GM21390 (cell line): Measurements from ENCODE around the gene SMARCC1.

Experiments used
- ATAC-seq: cut with Tn5 transposase; IDR thresholded peaks from one replicate; pipeline ENCODE4 v1.9.1; 2021; ENCODE audit not compliant: unreplicated experiment

SMARCC1 gene

GRCh38 chr3:47592066-47592795, 189.5 kb downstream of the SMARCC1 start:
- ATAC-seq, result no peak

DNA sequence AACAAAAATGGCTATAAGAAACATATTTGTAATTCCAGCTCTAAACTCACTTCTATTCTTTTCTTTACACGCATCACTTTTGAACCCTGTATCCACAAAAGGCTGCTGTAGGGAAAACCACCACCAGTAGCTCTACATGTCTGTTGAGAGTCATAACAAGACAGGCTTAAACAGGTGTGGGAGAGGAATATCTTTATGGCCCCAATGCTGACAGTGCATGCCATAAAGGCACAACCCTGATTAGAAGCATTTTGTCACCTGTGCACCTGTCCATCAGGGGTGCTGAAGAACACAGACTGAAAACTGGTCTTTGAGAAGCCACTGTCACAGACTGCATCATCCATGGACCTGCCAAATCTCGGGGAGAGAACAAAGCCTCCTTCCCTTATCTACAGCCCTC, 191.5 kb downstream of the SMARCC1 start:
- no peak for ATAC-seq

GRCh38 chr3:47588587-47588986, 193.1 kb downstream of the SMARCC1 start:
- ATAC-seq, result no peak

- no peak for ATAC-seq
These were observed 193.6 kb downstream of the SMARCC1 start for GRCh38 chr3:47588053-47588452.

DNA sequence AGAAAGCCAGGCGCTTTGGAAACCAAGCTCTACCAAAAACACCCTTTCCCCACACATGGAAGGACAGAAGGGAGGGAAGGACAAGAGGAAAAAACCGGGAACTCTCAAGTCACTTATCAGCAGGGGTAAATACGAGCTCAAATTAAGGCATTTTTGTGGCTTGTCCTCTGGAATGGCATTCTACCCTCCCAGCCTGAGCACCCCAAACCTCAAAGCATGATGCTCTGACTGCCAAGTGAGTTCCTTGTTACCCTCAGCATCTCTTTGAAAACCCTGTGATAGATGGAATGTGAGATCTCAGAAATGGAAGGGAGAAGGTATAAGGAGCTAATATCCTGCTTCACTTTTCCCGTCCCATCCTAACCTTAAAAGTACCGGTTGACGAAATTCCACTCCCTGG, 194.9 kb downstream of the SMARCC1 start:
- ATAC-seq, result no peak

GRCh38 chr3:47583320-47584075, 198.2 kb downstream of the SMARCC1 start:
- no peak for ATAC-seq

- ATAC-seq, result no peak
These were observed 199.9 kb downstream of the SMARCC1 start for GRCh38 chr3:47581835-47582234.

GRCh38 chr3:47581422-47581821, 200.3 kb downstream of the SMARCC1 start:
- no peak for ATAC-seq

GRCh38 chr3:47580481-47580880, 201.2 kb downstream of the SMARCC1 start:
- no peak for ATAC-seq

- no peak for ATAC-seq
These were observed 201.8 kb downstream of the SMARCC1 start for GRCh38 chr3:47579875-47580274.

DNA sequence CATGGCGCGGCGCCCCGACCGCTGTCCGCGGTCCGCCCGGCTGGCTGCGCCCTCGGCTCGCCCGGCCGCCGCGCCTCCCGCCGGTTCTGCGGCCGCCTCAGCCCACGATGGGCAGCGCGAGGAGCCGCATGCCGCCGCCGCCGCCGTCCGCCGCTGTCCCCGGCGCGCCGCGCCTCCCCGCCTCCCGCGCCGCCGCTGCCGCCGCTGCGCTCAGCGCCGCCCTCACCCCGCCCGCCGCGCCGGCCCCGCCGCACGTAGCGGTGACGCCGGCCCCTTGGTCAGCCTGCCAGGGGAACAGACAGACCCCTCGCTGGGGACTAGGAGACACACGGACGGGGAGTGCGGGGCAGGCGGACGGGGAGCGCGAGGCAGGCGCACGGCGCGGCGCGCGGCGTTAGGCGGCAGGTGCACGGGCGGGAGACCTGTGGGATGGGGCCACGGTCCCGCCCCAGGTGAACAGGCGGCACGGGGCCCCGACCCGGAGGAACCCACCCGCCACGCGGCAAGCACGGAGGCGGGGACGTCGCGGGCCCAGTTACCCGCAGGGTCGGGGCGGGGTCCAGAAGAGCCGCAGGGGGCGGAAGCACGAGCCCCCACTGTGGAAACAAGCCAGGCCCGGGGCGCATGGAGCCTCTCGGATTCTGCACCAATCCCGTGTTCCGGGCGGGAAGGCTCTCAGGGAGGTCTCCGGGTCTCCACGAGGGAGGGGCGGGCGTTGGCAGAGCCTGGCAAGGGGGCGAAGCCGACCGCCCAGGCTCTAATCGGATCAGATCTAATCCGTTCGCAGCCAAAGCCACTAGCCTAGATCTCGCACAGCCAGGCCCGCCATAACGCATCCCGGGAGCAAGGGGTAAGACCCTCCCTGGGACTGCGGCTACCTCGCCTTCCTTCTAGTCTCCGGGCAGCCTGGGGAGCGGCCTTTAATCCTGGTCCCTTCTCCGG, 202.7 kb downstream of the SMARCC1 start, which contains the start of gene CSPG5:
CSPG5 (minus strand) TSS at position 175 of the 942 bp plus-strand sequence; CDS start at position 3, 172 bp downstream.
- no peak for ATAC-seq

DNA sequence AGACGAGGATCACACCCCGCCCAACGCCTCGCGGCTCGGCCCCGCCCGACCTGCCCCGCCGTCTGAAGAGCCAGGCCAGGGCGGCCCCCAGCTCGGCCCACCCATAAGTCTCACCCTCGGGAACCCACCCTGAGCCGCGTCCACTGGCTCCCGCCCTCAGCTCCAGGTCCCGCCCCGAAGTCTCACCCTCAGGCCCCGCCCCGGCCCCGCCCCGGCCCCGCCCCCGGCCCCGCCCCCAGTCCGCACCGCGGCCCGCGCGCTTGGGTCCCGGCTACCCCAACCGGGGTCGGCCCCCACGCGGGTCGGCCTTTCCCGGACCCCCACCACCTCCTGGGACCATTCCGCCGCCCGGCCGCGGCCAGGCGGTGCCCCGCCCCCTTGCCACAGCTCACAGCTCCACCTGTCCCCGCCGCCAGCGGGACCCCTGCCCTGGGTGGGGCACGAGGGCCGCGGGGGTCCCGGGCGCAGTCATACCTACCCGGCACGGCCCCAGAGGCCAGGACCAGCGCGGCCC, 203.5 kb downstream of the SMARCC1 start:
- ATAC-seq, result no peak

DNA sequence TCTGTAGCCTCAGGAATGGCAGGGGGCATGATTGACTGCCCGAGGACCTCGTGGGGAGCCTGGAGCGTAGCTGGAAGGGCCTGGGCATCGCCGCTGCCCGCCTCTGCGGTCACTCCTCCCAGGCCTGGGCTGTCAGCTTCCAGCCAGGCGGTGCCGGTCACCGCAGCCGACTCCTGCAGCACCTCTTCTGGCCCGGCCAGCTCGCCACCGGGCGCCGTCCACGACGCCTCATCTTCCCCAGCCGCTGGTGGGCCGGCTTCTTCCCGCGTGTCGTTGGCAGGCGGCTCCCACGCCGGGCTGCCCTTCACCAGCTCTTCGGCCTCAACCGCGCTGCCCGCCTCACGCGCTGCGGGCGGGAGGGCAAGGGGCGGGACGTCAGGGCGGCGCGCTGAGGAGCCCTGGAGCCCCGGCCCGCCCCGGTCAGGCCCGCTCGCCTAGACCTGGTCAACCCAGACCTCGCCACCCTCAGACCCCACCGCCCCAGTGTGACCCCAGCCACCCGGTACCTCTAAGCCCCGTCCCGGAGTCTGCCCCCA, 204.0 kb downstream of the SMARCC1 start:
- no peak for ATAC-seq

- ATAC-seq, result no peak
These were observed 208.2 kb downstream of the SMARCC1 start for GRCh38 chr3:47573190-47574172.

GRCh38 chr3:47571391-47572175, 210.1 kb downstream of the SMARCC1 start:
- ATAC-seq, result no peak

GRCh38 chr3:47568901-47569300, 212.8 kb downstream of the SMARCC1 start:
- no peak for ATAC-seq

DNA sequence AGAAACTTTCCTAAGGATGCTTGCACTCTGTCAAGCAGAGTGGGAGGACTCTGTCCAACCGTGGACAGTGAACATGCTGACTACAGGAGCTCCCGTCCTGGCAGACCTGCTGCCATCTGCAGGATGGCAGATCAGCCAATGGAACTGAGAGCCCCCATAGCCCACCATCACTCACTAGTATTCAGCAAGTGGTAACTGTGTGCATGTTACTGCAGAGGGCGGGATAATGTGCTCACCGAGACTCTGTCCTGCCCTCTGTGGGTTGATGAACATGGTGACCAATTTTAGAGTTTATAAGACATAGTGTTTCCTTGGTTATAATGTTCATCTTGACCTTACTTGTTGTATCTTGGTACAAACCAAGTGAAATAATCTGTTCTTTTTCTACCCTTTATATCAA, 214.5 kb downstream of the SMARCC1 start:
- no peak for ATAC-seq

- ATAC-seq, result no peak
These were observed 215.0 kb downstream of the SMARCC1 start for GRCh38 chr3:47566667-47567066.
